HL-60 (cell line): ENCODE data around the gene ATF6.

Source experiments
- GABPA ChIP-seq: IDR thresholded peaks from 2 replicates; pipeline ENCODE4 v1.6.1; 2012; ENCODE audit warnings: low read depth
- POLR2AphosphoS5 ChIP-seq: IDR thresholded peaks from 2 replicates; pipeline ENCODE4 v1.6.1; 2012; ENCODE audit warnings: low read depth
- SPI1 ChIP-seq: IDR thresholded peaks from 2 replicates; pipeline ENCODE4 v1.6.1; 2012; ENCODE audit warnings: low read depth, mild to moderate bottlenecking, borderline replicate concordance
- TF ChIP-seq, protein P1 (sequence below): IDR thresholded peaks from one replicate; pipeline ENCODE4 v1.5.1; 2011; ENCODE audit warnings: low read length, control low read depth, inconsistent platforms; ENCODE audit not compliant: insufficient read depth
- TF ChIP-seq, protein P2 (sequence below): IDR thresholded peaks from 2 replicates; pipeline ENCODE4 v1.6.1; 2012; ENCODE audit warnings: low read depth; ENCODE audit not compliant: insufficient replicate concordance

DNA sequence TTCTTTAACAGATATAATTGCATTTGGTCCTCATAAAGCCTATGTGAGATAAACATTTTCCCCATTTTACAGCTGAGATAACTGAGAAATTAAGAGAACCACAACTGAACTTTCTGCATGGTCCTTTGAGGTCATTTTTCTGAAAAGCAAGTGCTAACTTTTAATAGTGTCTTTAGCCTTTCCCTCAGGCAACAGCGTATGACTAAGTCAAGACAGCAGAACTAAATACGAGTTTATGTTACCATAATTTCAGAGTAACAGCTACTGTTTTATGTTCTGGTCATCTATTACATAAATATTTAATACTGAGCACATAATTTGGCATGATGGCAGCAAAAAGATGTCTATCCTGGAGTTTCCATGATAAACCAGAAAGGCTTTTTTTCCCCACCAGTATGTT is 161.9 kb downstream of the ATF6 start:
- TF ChIP-seq, protein P1, sequence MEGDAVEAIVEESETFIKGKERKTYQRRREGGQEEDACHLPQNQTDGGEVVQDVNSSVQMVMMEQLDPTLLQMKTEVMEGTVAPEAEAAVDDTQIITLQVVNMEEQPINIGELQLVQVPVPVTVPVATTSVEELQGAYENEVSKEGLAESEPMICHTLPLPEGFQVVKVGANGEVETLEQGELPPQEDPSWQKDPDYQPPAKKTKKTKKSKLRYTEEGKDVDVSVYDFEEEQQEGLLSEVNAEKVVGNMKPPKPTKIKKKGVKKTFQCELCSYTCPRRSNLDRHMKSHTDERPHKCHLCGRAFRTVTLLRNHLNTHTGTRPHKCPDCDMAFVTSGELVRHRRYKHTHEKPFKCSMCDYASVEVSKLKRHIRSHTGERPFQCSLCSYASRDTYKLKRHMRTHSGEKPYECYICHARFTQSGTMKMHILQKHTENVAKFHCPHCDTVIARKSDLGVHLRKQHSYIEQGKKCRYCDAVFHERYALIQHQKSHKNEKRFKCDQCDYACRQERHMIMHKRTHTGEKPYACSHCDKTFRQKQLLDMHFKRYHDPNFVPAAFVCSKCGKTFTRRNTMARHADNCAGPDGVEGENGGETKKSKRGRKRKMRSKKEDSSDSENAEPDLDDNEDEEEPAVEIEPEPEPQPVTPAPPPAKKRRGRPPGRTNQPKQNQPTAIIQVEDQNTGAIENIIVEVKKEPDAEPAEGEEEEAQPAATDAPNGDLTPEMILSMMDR: no peak
- TF ChIP-seq POLR2AphosphoS5: no peak
- TF ChIP-seq GABPA: no peak
- TF ChIP-seq, protein P2, sequence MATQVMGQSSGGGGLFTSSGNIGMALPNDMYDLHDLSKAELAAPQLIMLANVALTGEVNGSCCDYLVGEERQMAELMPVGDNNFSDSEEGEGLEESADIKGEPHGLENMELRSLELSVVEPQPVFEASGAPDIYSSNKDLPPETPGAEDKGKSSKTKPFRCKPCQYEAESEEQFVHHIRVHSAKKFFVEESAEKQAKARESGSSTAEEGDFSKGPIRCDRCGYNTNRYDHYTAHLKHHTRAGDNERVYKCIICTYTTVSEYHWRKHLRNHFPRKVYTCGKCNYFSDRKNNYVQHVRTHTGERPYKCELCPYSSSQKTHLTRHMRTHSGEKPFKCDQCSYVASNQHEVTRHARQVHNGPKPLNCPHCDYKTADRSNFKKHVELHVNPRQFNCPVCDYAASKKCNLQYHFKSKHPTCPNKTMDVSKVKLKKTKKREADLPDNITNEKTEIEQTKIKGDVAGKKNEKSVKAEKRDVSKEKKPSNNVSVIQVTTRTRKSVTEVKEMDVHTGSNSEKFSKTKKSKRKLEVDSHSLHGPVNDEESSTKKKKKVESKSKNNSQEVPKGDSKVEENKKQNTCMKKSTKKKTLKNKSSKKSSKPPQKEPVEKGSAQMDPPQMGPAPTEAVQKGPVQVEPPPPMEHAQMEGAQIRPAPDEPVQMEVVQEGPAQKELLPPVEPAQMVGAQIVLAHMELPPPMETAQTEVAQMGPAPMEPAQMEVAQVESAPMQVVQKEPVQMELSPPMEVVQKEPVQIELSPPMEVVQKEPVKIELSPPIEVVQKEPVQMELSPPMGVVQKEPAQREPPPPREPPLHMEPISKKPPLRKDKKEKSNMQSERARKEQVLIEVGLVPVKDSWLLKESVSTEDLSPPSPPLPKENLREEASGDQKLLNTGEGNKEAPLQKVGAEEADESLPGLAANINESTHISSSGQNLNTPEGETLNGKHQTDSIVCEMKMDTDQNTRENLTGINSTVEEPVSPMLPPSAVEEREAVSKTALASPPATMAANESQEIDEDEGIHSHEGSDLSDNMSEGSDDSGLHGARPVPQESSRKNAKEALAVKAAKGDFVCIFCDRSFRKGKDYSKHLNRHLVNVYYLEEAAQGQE: no peak
- no peak for TF ChIP-seq SPI1
